GDM1 (cell line): ENCODE results near the gene SNAPC4.

ENCODE experiments used
- DNase-seq: peaks from one replicate; lab custom pipeline; 2025; lab: John Stamatoyannopoulos, UW

The SNAPC4 gene

GRCh38 chr9:136400038-136400834 is at the start of gene SNAPC4:
Gene SNAPC4, minus strand, starts transcription at chr9:136400170. Its CDS starts 1,742 bp downstream, at chr9:136398428.
- peak; percentile 80 for DNase-seq

GRCh38 chr9:136448655-136449054 is 48.7 kb upstream of the SNAPC4 start:
- DNase-seq = no peak

GRCh38 chr9:136447173-136447778 is 47.3 kb upstream of the SNAPC4 start:
- no peak for DNase-seq

GRCh38 chr9:136445799-136446198 is 45.8 kb upstream of the SNAPC4 start:
- no peak for DNase-seq

GRCh38 chr9:136444102-136444501 is 44.1 kb upstream of the SNAPC4 start:
- no peak for DNase-seq

GRCh38 chr9:136443687-136444086 is 43.7 kb upstream of the SNAPC4 start:
- DNase-seq = no peak

- DNase-seq = no peak
Observed at GRCh38 chr9:136443087-136443486, 43.1 kb upstream of the SNAPC4 start.

- no peak for DNase-seq
Observed at GRCh38 chr9:136442265-136442664, 42.3 kb upstream of the SNAPC4 start.

GRCh38 chr9:136441681-136442245 is 41.8 kb upstream of the SNAPC4 start:
- DNase-seq = no peak

- DNase-seq = no peak
Observed at GRCh38 chr9:136441191-136441680, 41.3 kb upstream of the SNAPC4 start.

- DNase-seq = peak; percentile 53
Observed at GRCh38 chr9:136439481-136440408, 39.8 kb upstream of the SNAPC4 start, which contains the start of gene INPP5E. Gene INPP5E, minus strand, starts transcription at chr9:136439845. Its CDS starts 426 bp downstream, at chr9:136439419.

GRCh38 chr9:136438548-136439480 is 38.8 kb upstream of the SNAPC4 start:
- DNase-seq = no peak

- no peak for DNase-seq
Observed at GRCh38 chr9:136437839-136438547, 38.0 kb upstream of the SNAPC4 start.

GRCh38 chr9:136437430-136437829 is 37.5 kb upstream of the SNAPC4 start:
- no peak for DNase-seq

GRCh38 chr9:136436055-136436634 is 36.2 kb upstream of the SNAPC4 start:
- no peak for DNase-seq

GRCh38 chr9:136434580-136435169 is 34.7 kb upstream of the SNAPC4 start:
- DNase-seq = no peak

- DNase-seq = no peak
Observed at GRCh38 chr9:136433849-136434579, 34.0 kb upstream of the SNAPC4 start.

- DNase-seq = no peak
Observed at GRCh38 chr9:136433043-136433715, 33.2 kb upstream of the SNAPC4 start.
